Measurements from ENCODE around the gene ZNF701. TPM values are rescaled to one million over a fixed set of nuclear protein-coding genes. Genes with fewer than 3 reads are reported as not detected.
A peak's percentile ranks its signal among the peaks of the same experiment; 100 is the strongest.
"Not testable (repeated sequence)": the region's sequence is repeated elsewhere in the genome, so short reads cannot be mapped to it uniquely, and the experiment has no call there.

Gene ZNF701
- total and polyA plus RNA-seq, 2 experiments from 2014 or later: 8.5 to 24.7 TPM

DNA sequence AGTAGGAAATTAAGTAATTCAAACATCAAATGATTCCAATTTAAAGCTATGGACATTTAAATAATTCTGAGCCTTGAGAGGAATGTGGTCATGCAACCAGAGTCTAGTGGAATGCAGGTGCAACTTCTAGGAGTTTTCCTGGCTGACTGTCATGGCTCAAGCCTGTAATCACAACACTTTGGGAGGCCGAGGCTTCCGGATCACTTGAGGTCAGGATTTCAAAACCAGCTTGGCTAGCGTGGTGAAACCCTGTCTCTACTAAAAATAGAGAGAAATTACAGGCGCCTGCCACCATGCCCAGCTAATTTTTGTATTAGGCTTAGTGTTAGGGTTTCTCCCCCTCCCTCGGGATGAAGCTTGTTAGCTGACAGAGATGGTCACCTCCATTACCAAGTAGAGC lies 36.2 kb upstream of the ZNF701 start (continued):
- TF ChIP-seq, protein P1, sequence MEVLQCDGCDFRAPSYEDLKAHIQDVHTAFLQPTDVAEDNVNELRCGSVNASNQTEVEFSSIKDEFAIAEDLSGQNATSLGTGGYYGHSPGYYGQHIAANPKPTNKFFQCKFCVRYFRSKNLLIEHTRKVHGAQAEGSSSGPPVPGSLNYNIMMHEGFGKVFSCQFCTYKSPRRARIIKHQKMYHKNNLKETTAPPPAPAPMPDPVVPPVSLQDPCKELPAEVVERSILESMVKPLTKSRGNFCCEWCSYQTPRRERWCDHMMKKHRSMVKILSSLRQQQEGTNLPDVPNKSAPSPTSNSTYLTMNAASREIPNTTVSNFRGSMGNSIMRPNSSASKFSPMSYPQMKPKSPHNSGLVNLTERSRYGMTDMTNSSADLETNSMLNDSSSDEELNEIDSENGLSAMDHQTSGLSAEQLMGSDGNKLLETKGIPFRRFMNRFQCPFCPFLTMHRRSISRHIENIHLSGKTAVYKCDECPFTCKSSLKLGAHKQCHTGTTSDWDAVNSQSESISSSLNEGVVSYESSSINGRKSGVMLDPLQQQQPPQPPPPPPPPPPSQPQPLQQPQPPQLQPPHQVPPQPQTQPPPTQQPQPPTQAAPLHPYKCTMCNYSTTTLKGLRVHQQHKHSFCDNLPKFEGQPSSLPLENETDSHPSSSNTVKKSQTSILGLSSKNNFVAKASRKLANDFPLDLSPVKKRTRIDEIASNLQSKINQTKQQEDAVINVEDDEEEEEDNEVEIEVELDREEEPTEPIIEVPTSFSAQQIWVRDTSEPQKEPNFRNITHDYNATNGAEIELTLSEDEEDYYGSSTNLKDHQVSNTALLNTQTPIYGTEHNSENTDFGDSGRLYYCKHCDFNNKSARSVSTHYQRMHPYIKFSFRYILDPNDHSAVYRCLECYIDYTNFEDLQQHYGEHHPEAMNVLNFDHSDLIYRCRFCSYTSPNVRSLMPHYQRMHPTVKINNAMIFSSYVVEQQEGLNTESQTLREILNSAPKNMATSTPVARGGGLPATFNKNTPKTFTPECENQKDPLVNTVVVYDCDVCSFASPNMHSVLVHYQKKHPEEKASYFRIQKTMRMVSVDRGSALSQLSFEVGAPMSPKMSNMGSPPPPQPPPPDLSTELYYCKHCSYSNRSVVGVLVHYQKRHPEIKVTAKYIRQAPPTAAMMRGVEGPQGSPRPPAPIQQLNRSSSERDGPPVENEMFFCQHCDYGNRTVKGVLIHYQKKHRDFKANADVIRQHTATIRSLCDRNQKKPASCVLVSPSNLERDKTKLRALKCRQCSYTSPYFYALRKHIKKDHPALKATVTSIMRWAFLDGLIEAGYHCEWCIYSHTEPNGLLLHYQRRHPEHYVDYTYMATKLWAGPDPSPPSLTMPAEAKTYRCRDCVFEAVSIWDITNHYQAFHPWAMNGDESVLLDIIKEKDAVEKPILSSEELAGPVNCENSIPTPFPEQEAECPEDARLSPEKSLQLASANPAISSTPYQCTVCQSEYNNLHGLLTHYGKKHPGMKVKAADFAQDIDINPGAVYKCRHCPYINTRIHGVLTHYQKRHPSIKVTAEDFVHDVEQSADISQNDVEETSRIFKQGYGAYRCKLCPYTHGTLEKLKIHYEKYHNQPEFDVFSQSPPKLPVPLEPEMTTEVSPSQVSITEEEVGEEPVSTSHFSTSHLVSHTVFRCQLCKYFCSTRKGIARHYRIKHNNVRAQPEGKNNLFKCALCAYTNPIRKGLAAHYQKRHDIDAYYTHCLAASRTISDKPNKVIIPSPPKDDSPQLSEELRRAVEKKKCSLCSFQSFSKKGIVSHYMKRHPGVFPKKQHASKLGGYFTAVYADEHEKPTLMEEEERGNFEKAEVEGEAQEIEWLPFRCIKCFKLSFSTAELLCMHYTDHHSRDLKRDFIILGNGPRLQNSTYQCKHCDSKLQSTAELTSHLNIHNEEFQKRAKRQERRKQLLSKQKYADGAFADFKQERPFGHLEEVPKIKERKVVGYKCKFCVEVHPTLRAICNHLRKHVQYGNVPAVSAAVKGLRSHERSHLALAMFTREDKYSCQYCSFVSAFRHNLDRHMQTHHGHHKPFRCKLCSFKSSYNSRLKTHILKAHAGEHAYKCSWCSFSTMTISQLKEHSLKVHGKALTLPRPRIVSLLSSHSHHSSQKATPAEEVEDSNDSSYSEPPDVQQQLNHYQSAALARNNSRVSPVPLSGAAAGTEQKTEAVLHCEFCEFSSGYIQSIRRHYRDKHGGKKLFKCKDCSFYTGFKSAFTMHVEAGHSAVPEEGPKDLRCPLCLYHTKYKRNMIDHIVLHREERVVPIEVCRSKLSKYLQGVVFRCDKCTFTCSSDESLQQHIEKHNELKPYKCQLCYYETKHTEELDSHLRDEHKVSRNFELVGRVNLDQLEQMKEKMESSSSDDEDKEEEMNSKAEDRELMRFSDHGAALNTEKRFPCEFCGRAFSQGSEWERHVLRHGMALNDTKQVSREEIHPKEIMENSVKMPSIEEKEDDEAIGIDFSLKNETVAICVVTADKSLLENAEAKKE (CRISPR knock-in tag; IDR thresholded peaks at IDR 0.05): no peak
- TF ChIP-seq EZH2phosphoT487 (IDR thresholded peaks at IDR 0.05; ENCODE audit: unreplicated experiment): no peak

- not testable (repeated sequence) for H3K27me3 ChIP-seq (ENCODE audit: insufficient read depth); H3K9me3 Mint-ChIP-seq; H3F3A ChIP-seq (replicated peaks; ENCODE audit: low read depth); H3K4me1 ChIP-seq (ENCODE audit: insufficient read depth); H3K27ac Mint-ChIP-seq; H3K36me3 ChIP-seq (ENCODE audit: insufficient read depth); H2AFZ ChIP-seq; H4K20me1 ChIP-seq (replicated peaks; ENCODE audit: insufficient read depth); H3K36me3 Mint-ChIP-seq (ENCODE audit: low read depth); H3K9me2 ChIP-seq (ENCODE audit: insufficient read depth)
- peak overlapping the region; percentile 82 for H3K4me3 Mint-ChIP-seq
- peak overlapping the region; percentile 90 for H3K4me2 ChIP-seq
- H3K4me3 ChIP-seq: peak overlapping the region; percentile 85
- H3K79me2 ChIP-seq (replicated peaks; ENCODE audit: insufficient read depth): peaks cover 26% of the 10 kb centered on the region
- peaks cover 22% of the 10 kb centered on the region for H3K27me3 Mint-ChIP-seq (ENCODE audit: insufficient read depth, low read depth, poor library complexity)
- 0 out of 2 replicates have a peak overlapping the region, but pooled peaks have one; percentile 59 for H3K27ac ChIP-seq (ENCODE audit: low read depth)
- H3K4me1 Mint-ChIP-seq: peaks cover 17% of the 10 kb centered on the region; the same call in 2 of the 3 replicates
- ATAC-seq: peak; percentile 45
- peak; percentile 56 for DNase-seq (ENCODE audit: low spot score)
Observed at GRCh38 chr19:52535385-52535770, 34.7 kb upstream of the ZNF701 start.

GRCh38 chr19:52535771-52536447 lies 34.2 kb upstream of the ZNF701 start:
- DNase-seq (ENCODE audit: low spot score) (peak; percentile 97), ATAC-seq (peak; percentile 97)
- TF ChIP-seq POLR2AphosphoS5 (IDR thresholded peaks at IDR 0.05; ENCODE audit: low read depth): peak; percentile 74
- TF ChIP-seq, protein P2, sequence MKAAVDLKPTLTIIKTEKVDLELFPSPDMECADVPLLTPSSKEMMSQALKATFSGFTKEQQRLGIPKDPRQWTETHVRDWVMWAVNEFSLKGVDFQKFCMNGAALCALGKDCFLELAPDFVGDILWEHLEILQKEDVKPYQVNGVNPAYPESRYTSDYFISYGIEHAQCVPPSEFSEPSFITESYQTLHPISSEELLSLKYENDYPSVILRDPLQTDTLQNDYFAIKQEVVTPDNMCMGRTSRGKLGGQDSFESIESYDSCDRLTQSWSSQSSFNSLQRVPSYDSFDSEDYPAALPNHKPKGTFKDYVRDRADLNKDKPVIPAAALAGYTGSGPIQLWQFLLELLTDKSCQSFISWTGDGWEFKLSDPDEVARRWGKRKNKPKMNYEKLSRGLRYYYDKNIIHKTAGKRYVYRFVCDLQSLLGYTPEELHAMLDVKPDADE (IDR thresholded peaks at IDR 0.05): no peak
- H3K27me3 Mint-ChIP-seq (ENCODE audit: insufficient read depth, low read depth, poor library complexity): peaks cover 22% of the 10 kb centered on the region
- peaks cover 10% of the 10 kb centered on the region for H3K27me3 ChIP-seq (ENCODE audit: insufficient read depth)
- H4K20me1 ChIP-seq (replicated peaks; ENCODE audit: insufficient read depth): peaks cover 4% of the 10 kb centered on the region
- no peaks in the 10 kb centered on the region; the same call in 1 of the 2 replicates for H3K4me1 ChIP-seq (ENCODE audit: insufficient read depth)
- no peaks in the 10 kb centered on the region; the same call in 2 of the 3 replicates for H3K36me3 Mint-ChIP-seq (ENCODE audit: low read depth)
- peak overlapping the region; percentile 82 for H3K4me3 Mint-ChIP-seq
- peak overlapping the region; percentile 85 for H3K4me3 ChIP-seq
- H3K36me3 ChIP-seq (ENCODE audit: insufficient read depth): no peaks in the 10 kb centered on the region
- peaks cover 27% of the 10 kb centered on the region for H3K79me2 ChIP-seq (replicated peaks; ENCODE audit: insufficient read depth)
- H3K9me3 Mint-ChIP-seq: no peaks in the 10 kb centered on the region
- peaks cover 17% of the 10 kb centered on the region; the same call in 2 of the 3 replicates for H3K4me1 Mint-ChIP-seq
- 0 out of 2 replicates have a peak overlapping the region, but pooled peaks have one; percentile 69 for H3K27ac ChIP-seq (ENCODE audit: low read depth)
- no peak overlapping the region for H3K27ac Mint-ChIP-seq
- H2AFZ ChIP-seq: peak overlapping the region; percentile 87
- 0 out of 2 replicates have a peak, but pooled peaks cover 4% of the 10 kb centered on the region for H3F3A ChIP-seq (replicated peaks; ENCODE audit: low read depth)
- peak overlapping the region; percentile 90 for H3K4me2 ChIP-seq
- no peaks in the 10 kb centered on the region for H3K9me2 ChIP-seq (ENCODE audit: insufficient read depth)

Measured in GM23338 (cell line).